Mesenteric fat pad (tissue), 1 donor: ENCODE results near the gene PLAAT1. TPM values are rescaled to one million over a fixed set of nuclear protein-coding genes. Genes with fewer than 3 reads are reported as not detected.

Experiments
- DNase-seq: peaks from one replicate; pipeline ENCODE4 v3.0.0-alpha.2; 2020; ENCODE audit warnings: low spot score
- long read RNA-seq: library from polyadenylated mRNA; unstranded; transcript quantifications from one replicate; pipeline ENCODE4 v2.0.0, GENCODE V29; 2020
- total RNA-seq: library from RNA; stranded (reverse); fragmentation: NEBNext Ultra II Directional; extraction: Animal tissue kit (Norgen Biotek cat#: 25700); gene quantifications from one replicate; pipeline ENCODE4 v1.2.1, GENCODE V29; 2021
- donor health status: DM: yes; HTN: yes; CAD: no.

PLAAT1 gene
- 1.2 TPM for total RNA-seq
- long read RNA-seq, partial matches to known transcripts: 0 of 1 reads
- long read RNA-seq, other reads (novel, unspliced or antisense): 0 of 1 reads

DNA sequence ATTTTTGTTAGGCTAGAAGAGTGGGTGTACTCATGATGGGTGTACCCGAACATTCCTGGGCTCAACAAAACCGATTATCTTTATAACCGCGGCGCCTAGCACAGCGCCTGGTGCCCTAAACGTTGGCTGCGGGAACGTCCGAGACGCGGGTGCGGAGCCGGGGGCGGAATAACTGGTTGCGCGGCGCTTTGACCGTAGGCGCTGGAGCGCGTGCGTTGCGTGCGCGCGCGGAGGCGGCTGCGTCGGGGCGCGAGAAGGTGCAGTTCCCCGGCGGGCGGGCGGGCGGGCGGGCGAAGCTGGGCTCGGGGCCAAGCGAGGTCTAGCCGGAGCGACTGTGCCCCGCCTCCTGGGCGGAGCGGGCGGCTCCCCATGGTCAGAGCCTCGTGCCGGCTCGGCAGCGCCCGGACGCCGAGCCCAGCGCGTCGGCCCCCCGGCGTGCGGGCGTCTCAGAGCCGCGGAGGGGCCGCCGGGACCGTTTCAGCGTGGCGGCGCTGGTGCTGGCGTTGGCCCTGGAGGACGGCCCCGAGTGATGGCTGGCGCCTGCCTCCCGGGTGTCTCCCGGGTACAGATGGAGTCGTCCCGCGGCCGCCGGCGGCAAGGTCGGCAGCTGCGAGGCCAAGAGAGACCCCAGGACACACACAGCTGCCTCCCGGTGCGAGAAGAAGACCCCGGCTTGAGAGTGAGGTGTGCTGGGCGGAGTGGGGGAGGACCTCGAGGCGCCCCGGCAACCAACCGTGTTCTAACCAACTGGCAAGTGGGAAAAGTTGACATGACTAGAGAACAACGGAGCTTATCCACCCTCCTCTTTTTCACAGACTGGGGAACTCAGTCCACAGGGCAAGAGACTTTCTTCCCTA, at the start of gene PLAAT1:
Gene PLAAT1 (plus strand): TSS at position 373 of the 857 bp plus-strand sequence. CDS start 14,429 bp downstream, outside the sequence.
- no peak for DNase-seq

GRCh38 chr3:193194371-193194770, 46.7 kb upstream of the PLAAT1 start:
- DNase-seq: no peak

DNA sequence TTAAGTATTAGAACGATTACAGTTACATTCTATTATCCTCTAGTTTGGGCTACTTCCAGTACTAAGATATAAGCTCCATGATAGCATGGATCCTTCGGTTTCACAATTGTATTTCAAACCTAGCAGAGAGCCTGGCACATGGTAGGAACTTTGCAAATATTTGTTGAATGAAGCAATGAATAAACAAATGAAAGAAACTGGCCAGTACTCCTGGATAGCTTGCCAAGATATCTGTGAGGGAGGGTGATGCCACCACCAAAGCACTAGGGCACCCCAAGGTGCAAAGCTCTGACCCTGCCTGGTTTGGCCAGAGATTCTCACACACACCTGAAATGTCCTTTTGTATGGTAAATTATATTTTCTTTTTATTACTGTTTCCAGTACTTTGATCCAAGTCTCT, 44.3 kb upstream of the PLAAT1 start:
- DNase-seq: no peak

- no peak for DNase-seq
Observed at GRCh38 chr3:193207290-193208273, 33.4 kb upstream of the PLAAT1 start.

DNA sequence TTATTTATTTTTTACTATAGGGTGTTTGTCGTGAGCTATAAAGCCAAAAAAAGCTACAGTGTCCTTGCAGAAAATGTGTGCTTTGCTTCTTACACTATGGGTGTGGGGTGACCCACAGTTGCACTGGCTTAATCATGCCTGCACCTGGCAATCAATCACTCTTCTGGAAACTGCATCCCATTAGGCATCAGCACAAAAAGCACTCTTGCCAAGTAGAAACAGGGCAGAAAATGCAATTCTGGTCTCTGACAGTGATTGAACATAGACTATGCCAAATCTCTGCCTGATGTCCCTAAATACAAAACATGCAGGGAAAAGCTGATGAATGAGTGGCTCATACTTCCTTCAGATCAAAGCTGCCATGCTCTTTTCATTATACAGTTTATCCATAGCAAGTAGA, 30.4 kb upstream of the PLAAT1 start:
- no peak for DNase-seq

- DNase-seq: no peak
Observed at GRCh38 chr3:193211173-193211572, 29.8 kb upstream of the PLAAT1 start.

DNA sequence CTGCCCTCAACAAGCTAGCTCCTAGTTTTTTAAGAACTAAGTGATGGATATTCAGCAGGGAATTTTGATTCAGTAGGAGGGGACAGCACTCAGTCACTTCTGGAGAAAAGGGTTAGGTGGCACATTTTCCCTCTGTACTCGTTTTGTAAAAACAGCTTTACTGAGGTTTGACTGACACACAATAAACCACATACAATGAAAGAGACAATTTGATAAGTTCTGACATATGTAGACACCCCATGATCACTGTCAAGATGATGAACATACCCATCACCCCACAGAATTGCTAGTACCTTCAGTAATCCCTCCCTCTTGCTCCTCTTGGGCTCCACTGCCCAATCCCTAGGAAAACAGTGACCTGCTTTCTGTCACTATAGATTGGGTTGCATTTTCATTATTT, 29.0 kb upstream of the PLAAT1 start:
- no peak for DNase-seq

DNA sequence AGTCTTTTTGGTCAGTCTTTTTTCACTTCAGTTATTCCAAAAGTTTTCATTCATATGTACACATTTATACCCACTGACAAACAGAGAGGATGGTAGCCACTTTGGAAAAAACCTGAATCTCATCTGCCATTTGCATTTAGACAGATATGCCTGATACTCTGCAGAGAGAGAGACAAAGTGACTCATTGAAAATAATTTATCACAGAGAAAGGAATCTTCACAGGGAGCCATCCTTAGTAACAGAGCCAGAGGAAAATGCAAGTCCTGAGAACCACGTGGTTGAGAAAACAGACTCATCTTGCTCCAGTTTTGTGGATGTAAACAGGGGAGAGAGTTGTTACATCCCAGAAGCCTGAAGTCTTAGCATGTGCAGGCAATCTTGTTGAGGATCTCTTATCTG, 28.2 kb upstream of the PLAAT1 start:
- no peak for DNase-seq

- DNase-seq: no peak
Observed at GRCh38 chr3:193214445-193214844, 26.6 kb upstream of the PLAAT1 start.

DNA sequence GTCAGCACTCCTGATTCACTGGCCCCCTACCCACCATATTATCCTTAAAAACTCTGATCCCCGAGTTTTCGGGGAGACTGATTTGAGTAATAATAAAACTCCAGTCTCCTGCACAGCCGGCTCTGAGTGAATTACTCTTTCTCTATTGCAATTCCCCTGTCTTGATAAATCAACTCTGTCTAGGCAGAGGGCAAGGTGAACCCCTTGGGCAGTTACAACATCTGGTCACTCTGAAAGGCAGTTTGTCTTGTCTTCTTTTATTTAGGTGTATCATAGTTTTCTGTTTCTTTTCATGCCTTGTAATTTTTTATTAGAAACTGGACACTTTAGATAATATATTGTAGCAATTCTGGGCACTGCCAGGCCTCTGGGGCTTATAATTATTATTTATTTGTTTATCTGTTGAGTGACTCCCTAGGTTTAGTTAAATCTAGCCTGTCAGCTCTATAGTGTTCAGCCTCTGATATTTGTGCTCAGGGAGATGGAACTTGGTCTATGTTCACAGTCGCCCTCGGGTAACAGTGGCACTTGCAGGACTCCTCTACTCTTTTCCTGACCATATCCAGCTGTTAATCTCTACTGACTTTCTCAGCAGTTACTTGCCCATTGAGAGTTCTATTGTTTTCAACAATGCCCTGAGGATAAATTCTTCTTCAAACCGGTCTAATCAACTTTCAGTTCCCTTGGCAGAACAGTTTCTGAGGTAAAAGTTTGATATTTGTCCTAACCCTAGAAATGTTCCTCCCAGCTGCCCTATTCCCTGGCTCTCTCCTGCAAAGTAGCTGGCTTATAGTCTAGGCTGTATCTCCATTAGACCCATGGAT, 15.5 kb upstream of the PLAAT1 start:
- DNase-seq: no peak

- no peak for DNase-seq
Observed at GRCh38 chr3:193228206-193228605, 12.8 kb upstream of the PLAAT1 start.

GRCh38 chr3:193229851-193230420, 11.1 kb upstream of the PLAAT1 start:
- DNase-seq: no peak

DNA sequence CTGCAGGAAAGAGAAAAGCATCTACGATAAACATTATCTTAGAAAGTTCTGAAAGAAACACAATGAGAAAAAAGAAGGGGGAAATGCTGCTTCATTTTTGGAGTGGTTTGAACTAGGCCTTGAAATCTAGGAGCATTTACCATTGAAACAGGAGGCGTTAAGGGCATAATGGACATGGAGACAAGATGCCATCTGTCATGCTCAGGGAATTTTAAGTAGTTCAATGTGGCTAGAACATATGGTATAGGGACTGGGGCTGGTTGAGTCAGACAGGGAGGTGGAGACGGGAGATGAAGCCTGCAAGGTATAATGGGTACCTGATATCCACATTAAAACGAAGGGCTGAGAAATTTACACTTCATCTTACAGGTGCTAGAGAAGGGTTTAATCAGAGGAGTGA, 10.4 kb upstream of the PLAAT1 start:
- no peak for DNase-seq

DNA sequence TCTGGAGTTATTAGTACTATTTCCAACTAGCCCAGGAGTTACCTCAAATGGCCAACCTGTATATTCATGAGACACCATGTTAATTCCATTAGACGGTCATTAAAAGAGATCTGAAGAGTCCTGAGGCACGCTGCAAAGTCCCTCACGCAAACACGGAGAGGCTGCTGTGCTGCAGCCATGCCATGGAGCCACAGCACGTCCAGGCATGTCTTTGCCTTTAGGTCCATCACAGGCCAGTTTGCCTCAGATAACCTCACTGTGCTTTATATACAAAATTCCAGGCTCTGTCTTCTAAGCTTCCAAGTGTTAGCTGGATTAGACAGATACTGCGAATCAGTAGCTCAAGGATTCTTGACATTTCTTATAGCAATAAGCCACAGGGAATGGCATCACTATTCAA, 9.8 kb upstream of the PLAAT1 start:
- DNase-seq: no peak

- no peak for DNase-seq
Observed at GRCh38 chr3:193236599-193236998, 4.4 kb upstream of the PLAAT1 start.

GRCh38 chr3:193237030-193237429, 4.0 kb upstream of the PLAAT1 start:
- no peak for DNase-seq

GRCh38 chr3:193240436-193240849, 579 bp upstream of the PLAAT1 start:
- DNase-seq: no peak

DNA sequence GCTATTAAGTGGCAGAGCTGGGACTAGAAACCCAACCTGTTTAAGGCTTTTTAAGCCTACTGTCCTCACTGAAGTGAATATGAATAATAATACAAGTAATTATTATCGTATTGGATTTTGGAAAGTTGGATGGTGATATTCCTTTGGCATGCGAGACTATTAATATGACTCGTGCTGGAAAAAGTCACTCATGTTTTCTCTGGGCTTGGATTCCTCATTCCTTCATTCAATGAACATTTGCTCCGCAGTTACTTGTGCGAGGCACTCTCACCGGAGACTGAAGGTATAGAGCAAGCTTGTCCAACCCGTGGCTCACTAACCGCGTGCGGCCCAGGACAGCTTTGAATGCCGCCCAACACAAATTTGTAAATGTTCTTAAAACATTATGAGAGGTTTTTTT, 694 bp downstream of the PLAAT1 start:
- DNase-seq: no peak

- no peak for DNase-seq
Observed at GRCh38 chr3:193243571-193243970, 2.5 kb downstream of the PLAAT1 start.

- DNase-seq: no peak
Observed at GRCh38 chr3:193248848-193249468, 7.9 kb downstream of the PLAAT1 start.
